GM19468 (cell line): ENCODE measurements around the gene LRRC61.
"Not testable (repeated sequence)": the region's sequence is repeated elsewhere in the genome, so short reads cannot be mapped to it uniquely, and the experiment has no call there.

Experiments used
- ATAC-seq: cut with Tn5 transposase; IDR thresholded peaks from one replicate; pipeline ENCODE4 v1.9.1; 2021; ENCODE audit warnings: mild to moderate bottlenecking, moderate library complexity, moderate number of reproducible peaks; ENCODE audit not compliant: unreplicated experiment; ENCODE audit errors: extremely low read depth

The LRRC61 gene

GRCh38 chr7:150306377-150306776 lies 16.8 kb upstream of the LRRC61 start:
- not testable (repeated sequence) for ATAC-seq

DNA sequence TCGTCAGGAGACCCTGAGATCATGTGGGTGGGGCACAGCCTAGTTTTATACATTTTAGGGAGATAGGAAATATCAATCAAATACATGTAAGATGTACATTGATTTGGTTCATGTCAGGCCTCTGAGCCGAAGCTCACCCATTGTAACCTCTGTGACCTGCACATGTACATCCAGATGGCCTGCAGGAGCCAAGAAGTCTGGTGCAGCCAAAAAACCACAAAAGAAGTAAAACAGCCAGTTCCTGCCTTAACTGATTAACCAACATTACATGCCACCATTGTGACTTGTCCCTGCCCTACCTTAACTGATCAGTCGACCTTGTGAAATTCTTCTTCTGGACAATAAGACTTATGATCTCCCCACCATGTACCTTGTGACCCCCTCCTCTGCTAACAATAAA lies 16.0 kb upstream of the LRRC61 start:
- ATAC-seq, result no peak

- no peak for ATAC-seq
Observed at GRCh38 chr7:150307904-150308303, 15.3 kb upstream of the LRRC61 start.

GRCh38 chr7:150308575-150308974 lies 14.6 kb upstream of the LRRC61 start:
- no peak for ATAC-seq

GRCh38 chr7:150311146-150311545 lies 12.0 kb upstream of the LRRC61 start:
- no peak for ATAC-seq

GRCh38 chr7:150311711-150312110 lies 11.4 kb upstream of the LRRC61 start:
- ATAC-seq, result no peak

- ATAC-seq, result not testable (repeated sequence)
Observed at GRCh38 chr7:150312649-150313366, 10.3 kb upstream of the LRRC61 start.

- ATAC-seq, result no peak
Observed at GRCh38 chr7:150313367-150313809, 9.8 kb upstream of the LRRC61 start.

GRCh38 chr7:150313870-150314269 lies 9.3 kb upstream of the LRRC61 start:
- no peak for ATAC-seq

- ATAC-seq, result no peak
Observed at GRCh38 chr7:150314639-150315239, 8.4 kb upstream of the LRRC61 start.

GRCh38 chr7:150316987-150317386 lies 6.2 kb upstream of the LRRC61 start:
- ATAC-seq, result not testable (repeated sequence)

DNA sequence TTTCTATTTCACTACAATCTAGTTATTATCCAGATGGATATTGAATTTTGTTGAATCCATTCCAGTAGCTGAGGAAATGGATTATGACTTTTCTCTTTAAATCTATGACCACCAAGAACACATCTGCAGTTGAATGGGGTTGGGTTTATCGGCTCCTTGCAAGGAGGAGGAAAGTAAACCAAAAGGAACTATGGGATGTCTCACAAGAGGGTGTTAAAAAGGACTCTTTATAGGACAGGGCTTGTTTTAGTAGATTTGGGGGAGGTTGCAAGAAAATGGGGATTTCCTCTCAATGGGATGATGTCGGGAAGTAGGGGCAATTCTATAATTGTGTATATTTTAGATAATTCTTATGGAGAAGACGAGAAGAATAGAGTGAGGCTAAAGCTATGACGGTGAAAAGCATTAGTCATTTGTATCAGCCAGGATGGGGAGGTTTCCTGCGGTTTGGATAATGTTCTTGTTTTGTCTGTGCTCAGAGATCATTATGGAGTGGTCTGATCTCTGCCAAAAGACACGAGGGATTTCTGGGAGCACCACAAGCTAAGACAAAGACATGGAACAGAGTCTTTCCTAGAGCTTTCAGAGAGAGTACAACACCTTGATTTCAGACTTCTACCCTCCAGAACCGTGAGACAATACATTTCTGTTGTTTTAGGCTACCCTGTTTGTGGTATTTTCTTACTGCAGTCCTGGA lies 5.3 kb upstream of the LRRC61 start:
- ATAC-seq, result no peak

GRCh38 chr7:150321788-150322113 lies 1.4 kb upstream of the LRRC61 start:
- ATAC-seq, result no peak

DNA sequence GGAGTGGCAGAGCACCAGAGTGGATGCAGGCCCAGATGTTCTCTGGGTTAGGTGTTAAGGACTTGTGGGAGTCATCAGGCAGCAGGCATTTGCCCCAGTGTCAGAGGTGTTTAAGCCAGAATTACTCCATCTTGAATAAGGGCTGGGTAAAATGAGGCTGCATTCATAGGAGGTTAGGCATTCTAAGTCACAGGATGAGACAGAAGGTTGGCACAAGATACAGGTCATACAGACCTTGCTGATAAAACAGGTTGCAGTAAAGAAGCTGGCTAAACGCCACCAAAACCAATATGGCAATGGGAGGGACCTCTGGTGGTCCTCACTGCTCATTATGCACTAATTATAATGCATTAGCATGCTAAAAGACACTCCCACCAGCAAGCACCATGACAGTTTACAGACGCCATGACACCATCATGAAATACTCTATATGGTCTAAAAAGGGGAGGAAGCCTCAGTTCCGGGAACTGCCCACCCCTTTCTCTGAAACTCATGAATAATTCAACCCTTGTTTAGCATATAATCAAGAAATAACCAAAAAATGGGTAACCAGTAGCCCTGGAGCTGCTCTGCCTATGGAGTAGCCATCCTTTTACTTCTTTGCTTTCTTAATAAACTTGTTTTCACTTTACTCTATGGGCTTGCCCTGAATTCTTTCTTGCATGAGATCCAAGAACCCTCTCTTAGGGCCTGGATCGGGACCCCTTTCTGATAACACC lies 882 bp upstream of the LRRC61 start:
- ATAC-seq, result no peak

- ATAC-seq, result no peak
Observed at GRCh38 chr7:150323682-150324372, 672 bp downstream of the LRRC61 start.

GRCh38 chr7:150324373-150324961 lies 1.3 kb downstream of the LRRC61 start:
- no peak for ATAC-seq

DNA sequence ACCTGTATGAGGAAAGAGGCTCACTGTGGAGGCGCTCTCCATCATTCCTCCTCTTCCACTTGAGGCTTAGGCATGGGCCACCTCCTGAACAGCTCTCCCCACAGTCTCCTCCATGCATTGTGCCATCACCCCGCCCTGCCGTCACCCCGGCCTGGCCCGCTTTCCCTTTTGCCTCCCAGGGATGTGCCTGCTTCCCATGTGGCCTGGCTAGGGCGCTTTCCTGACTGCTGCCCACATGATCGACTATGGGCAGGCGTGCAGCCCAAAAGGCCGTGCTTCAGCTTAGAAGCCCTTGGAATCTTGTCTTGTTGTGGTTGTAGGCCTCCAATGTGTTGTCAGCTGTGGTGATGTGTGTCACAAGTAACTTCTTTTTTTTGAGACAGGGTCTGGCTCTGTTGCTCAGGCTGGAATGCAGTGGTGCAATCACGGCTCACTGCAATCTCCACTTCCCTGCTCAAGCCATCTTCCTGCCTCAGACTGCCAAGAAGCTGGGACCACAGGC lies 2.0 kb downstream of the LRRC61 start:
- no peak for ATAC-seq

- ATAC-seq, result no peak
Observed at GRCh38 chr7:150325901-150326300, 2.7 kb downstream of the LRRC61 start.

DNA sequence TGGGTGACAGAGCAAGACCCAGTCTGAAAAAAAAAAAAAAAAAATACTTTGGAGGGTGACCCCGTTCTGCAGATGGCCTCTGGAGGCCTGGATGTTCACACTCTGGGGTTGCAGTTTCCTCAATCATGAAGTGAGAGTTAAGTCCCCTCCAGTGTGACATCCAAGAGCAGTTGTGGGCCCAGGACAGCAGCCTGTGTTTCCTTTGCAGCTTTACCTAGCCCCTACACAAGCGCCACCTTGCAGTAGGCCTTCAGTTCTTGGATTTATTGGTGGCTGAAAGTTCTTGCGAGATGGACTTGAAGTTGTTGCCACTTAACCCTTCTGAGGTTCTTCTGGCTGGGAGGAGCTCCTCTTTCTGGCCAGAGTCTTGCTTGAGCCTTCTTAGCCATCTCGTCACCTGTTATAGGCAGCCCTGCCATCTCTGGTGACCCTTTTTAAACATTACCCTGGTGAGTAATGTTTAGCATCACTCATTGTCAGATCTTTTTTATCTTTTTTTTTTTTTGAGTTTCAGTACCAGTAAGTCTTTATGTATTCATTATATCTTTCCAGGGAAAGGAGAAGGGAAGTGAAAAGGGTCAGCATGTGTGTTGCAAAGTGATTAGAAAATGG lies 3.6 kb downstream of the LRRC61 start:
- no peak for ATAC-seq
